ENCODE data around the gene BTC. TPM values are rescaled to one million over a fixed set of nuclear protein-coding genes. Genes with fewer than 3 reads are reported as not detected.

Gene BTC, protein sequence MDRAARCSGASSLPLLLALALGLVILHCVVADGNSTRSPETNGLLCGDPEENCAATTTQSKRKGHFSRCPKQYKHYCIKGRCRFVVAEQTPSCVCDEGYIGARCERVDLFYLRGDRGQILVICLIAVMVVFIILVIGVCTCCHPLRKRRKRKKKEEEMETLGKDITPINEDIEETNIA
- total RNA-seq, result 0.26 and 0.63 TPM in 2 replicates

DNA sequence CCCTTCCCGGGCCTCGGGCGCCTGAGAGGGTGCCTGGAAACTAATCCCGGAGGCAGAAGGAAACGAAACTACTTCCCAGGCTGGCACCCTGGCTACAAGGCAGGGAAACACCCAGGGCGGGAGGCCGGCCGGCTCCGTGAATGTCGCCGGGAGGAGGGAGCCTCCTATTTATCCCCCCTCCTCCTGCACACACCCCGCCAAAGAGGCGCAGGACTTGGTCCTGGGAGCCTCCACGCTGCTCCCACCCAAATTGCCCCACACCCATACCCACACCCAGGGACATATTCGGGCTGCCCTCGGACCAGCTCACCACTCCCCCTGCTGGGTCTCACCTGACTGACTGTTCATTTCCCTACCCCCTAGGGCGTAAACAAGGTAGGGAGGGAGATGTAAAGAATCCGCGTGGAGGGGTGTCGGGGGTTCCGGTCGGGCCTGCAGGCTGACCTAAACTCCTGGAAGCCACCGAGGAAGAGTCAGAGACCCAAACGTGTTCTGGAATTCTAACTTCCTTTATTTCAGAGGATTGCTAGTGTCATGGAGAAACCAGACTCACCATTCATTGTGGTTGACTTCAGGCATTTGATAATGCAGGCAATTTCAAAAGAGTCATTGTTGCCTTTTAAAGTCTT, at the start of gene BTC:
Gene BTC (minus strand): TSS at position 142 of the 629 bp plus-strand sequence. CDS start 198 bp downstream, outside the sequence.

Other genes with a start within 250 kb of the BTC start
- gene PARM1, start 138.6 kb upstream of the BTC start, total RNA-seq, result 0.09 and 0.16 TPM in 2 replicates

Measured in bronchial smooth muscle cell (primary cell).